Natural killer cell (primary cell): ENCODE results near the gene KCNK17. TPM values are rescaled to one million over a fixed set of nuclear protein-coding genes. Genes with fewer than 3 reads are reported as not detected.

ENCODE experiments used
- ATAC-seq, 3 donors: fragments of 150-1000 bp in 2 of 3; fragments of 200-7000 bp in 1 of 3; cut with Tn5 transposase; 1 replicate in 1 of 3; 2 replicates in 2 of 3; pipeline ENCODE4 v1.10.0; 2021; ENCODE audit warnings: mild to moderate bottlenecking in 2 of 3, moderate library complexity in 2 of 3
- DNase-seq, 2 donors: peaks; one replicate each; pipeline versions ENCODE4 v3.0.0 to v3.0.0-alpha.2; 2013 to 2021; ENCODE audit warnings: mixed read lengths in 1 of 2
- H3K27ac ChIP-seq: one replicate; pipeline ENCODE4 v1.5.1; 2013; ENCODE audit warnings: mild to moderate bottlenecking, low read length
- H3K27me3 ChIP-seq: one replicate; pipeline ENCODE4 v1.6.1; 2013; ENCODE audit warnings: low read length; ENCODE audit not compliant: control insufficient read depth, insufficient read depth
- H3K36me3 ChIP-seq: one replicate; pipeline ENCODE4 v1.6.1; 2013; ENCODE audit warnings: low read length; ENCODE audit not compliant: control insufficient read depth, insufficient read depth
- H3K4me1 ChIP-seq: one replicate; pipeline ENCODE4 v1.6.1; 2013; ENCODE audit warnings: low read length; ENCODE audit not compliant: control insufficient read depth, insufficient read depth
- H3K4me3 ChIP-seq: one replicate; pipeline ENCODE4 v1.5.1; 2013; ENCODE audit warnings: low read length
- H3K9me3 ChIP-seq: one replicate; pipeline ENCODE4 v1.6.1; 2013; ENCODE audit warnings: low read length; ENCODE audit not compliant: control insufficient read depth, insufficient read depth
- H3K27ac Mint-ChIP-seq, 2 donors: one replicate each; pipeline ENCODE4 v1.8.0; 2022; ENCODE audit warnings: mild to moderate bottlenecking in 2 of 2, mixed read lengths in 2 of 2, moderate library complexity in 1 of 2
- H3K27me3 Mint-ChIP-seq, 2 donors: one replicate each; pipeline ENCODE4 v1.8.0; 2022; ENCODE audit warnings: low read depth in 2 of 2, mixed read lengths in 2 of 2
- H3K36me3 Mint-ChIP-seq: one replicate; pipeline ENCODE4 v1.8.0; 2022; ENCODE audit warnings: mixed read lengths
- H3K4me1 Mint-ChIP-seq, 2 donors: one replicate each; pipeline ENCODE4 v1.8.0; 2022; ENCODE audit warnings: mixed read lengths in 2 of 2
- H3K4me3 Mint-ChIP-seq: one replicate; pipeline ENCODE4 v1.8.0; 2022; ENCODE audit warnings: mild to moderate bottlenecking, moderate library complexity, mixed read lengths
- H3K9me3 Mint-ChIP-seq, 2 donors: one replicate each; pipeline ENCODE4 v1.8.0; 2022; ENCODE audit warnings: mixed read lengths in 2 of 2
- CTCF ChIP-seq: fragments of 200-600 bp; IDR thresholded peaks from one replicate; pipeline ENCODE4 v1.8.0; 2022; ENCODE audit warnings: antibody characterized with exemption
- WGBS: methylation state at CpG from one replicate; pipeline ENCODE4 v1.1.7; 2013; ENCODE audit warnings: missing lambda C conversion rate; ENCODE audit not compliant: insufficient coverage; 5-methylcytosine and 5-hydroxymethylcytosine counted together
- intact Hi-C: fragments of 100-400 bp; cut with micrococcal nuclease; formaldehyde crosslinking; loops from one replicate; pipeline ENCODE4 v1.14.2; 2022
- total RNA-seq, 4 donors: library from RNA; stranded (reverse); fragments of 120-200 nt in 1 of 4; gene quantifications; one replicate each; pipeline versions ENCODE4 v1.2.3 to v1.2.4, GENCODE V29; 2013 to 2022

KCNK17 gene
- total RNA-seq, 3 donors from 2014 or later (not counting 1 experiment from before 2014, with no cell fraction given): 0.24 TPM; not detected in 2

- WGBS: 100% methylated on average over 1 of the region's 2 CpGs
- no peak for TF ChIP-seq CTCF
- Histone ChIP-seq H3K27ac (no peak overlapping the region), H3K9me3 (no peaks in the 10 kb centered on the region), H3K4me3 (no peak overlapping the region), H3K36me3 (no peaks in the 10 kb centered on the region), H3K4me1 (no peaks in the 10 kb centered on the region), H3K27me3 (no peaks in the 10 kb centered on the region)
- Mint-ChIP-seq H3K27ac (no peak overlapping the region), H3K27me3 (peaks cover 6 to 10% of the 10 kb centered on the region in 2 donors), H3K9me3 (no peaks in the 10 kb centered on the region), H3K36me3 (no peaks in the 10 kb centered on the region), H3K4me3 (no peak overlapping the region), H3K4me1 (no peaks in the 10 kb centered on the region)
- intact Hi-C loops: no loop called here
- DNase-seq: no peak
- no peak for ATAC-seq
Measured at GRCh38 chr6:39266375-39266774, 47.8 kb downstream of the KCNK17 start.

DNA sequence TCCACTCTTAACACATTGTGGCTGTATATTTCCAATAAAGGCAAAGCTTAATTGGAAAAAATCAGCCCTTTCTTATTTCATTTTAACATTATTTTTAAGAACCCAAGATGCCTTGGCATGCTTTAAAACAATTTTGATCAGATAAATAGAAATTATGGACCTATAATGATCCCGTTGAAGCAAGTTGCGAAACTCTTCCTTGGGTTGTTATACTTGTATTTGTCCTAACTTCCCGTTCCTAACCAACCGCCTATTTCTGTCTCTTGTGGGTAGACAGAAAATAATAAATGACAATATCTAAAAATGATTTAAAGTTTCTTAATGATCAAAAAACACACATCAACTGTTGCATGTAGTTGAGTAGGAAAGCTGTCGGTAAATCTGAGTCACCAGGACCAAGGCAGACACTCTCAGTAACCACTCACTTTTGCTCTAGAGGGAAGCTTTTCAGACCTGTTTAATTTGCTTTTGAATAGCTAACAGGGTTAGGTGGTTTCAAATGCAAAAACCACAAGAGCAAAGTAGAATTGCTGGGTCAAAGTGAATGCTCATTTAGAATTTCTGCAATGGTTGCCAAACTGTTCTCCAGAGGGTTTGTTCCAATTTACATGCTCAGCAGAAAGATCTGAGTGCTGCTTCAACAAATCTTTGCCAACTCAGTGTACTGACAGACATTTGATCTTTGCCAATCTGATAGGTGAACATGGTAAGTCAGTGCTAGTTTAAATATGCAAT lies 50.7 kb downstream of the KCNK17 start:
- DNase-seq (no peak), ATAC-seq (no peak)
- Mint-ChIP-seq H3K36me3 (no peaks in the 10 kb centered on the region), H3K27me3 (peaks cover 10 to 12% of the 10 kb centered on the region in 2 donors), H3K4me1 (no peaks in the 10 kb centered on the region), H3K4me3 (no peak overlapping the region), H3K9me3 (no peaks in the 10 kb centered on the region), H3K27ac (no peak overlapping the region)
- no peak overlapping the region for H3K27ac ChIP-seq
- no CpG with 5 or more reads among the region's 5 CpGs for whole genome bisulfite sequencing
- no peaks in the 10 kb centered on the region for H3K27me3 ChIP-seq
- no peaks in the 10 kb centered on the region for H3K4me1 ChIP-seq
- no peak overlapping the region for H3K4me3 ChIP-seq
- intact Hi-C loops: no loop called here
- TF ChIP-seq CTCF: no peak
- H3K9me3 ChIP-seq: no peaks in the 10 kb centered on the region
- no peaks in the 10 kb centered on the region for H3K36me3 ChIP-seq

- H3K27me3 Mint-ChIP-seq: peaks cover 11 to 19% of the 10 kb centered on the region in 2 donors
- H3K9me3 ChIP-seq: no peaks in the 10 kb centered on the region
- H3K4me3 ChIP-seq: no peak overlapping the region
- WGBS: 91% methylated on average over 3 of the region's 3 CpGs
- no peaks in the 10 kb centered on the region for H3K36me3 ChIP-seq
- no peaks in the 10 kb centered on the region for H3K9me3 Mint-ChIP-seq
- H3K4me1 ChIP-seq: no peaks in the 10 kb centered on the region
- H3K4me3 Mint-ChIP-seq: no peak overlapping the region
- H3K27me3 ChIP-seq: no peaks in the 10 kb centered on the region
- no peak overlapping the region for H3K27ac ChIP-seq
- no peaks in the 10 kb centered on the region for H3K36me3 Mint-ChIP-seq
- no peak for ATAC-seq
- no peak for TF ChIP-seq CTCF
- intact Hi-C loops: no loop called here
- DNase-seq: no peak
- H3K4me1 Mint-ChIP-seq: no peaks in the 10 kb centered on the region
- no peak overlapping the region for H3K27ac Mint-ChIP-seq
Measured at GRCh38 chr6:39261751-39262150, 52.5 kb downstream of the KCNK17 start.

- Mint-ChIP-seq H3K36me3 (no peaks in the 10 kb centered on the region), H3K4me1 (no peaks in the 10 kb centered on the region), H3K9me3 (no peaks in the 10 kb centered on the region), H3K27ac (no peak overlapping the region), H3K4me3 (no peak overlapping the region), H3K27me3 (peaks cover 10 to 19% of the 10 kb centered on the region in 2 donors)
- Histone ChIP-seq H3K4me3 (no peak overlapping the region), H3K9me3 (no peaks in the 10 kb centered on the region), H3K36me3 (no peaks in the 10 kb centered on the region), H3K27me3 (no peaks in the 10 kb centered on the region), H3K27ac (no peak overlapping the region), H3K4me1 (no peaks in the 10 kb centered on the region)
- no peak for ATAC-seq
- TF ChIP-seq CTCF: no peak
- intact Hi-C loops: no loop called here
- WGBS: 83% methylated on average over 2 of the region's 2 CpGs
- DNase-seq: no peak
Measured at GRCh38 chr6:39260953-39261352, 53.3 kb downstream of the KCNK17 start.
